Parathyroid adenoma (tissue), 2 donors: ENCODE data around the gene DCXR.

Experiments used
- H2AFZ ChIP-seq: fragments of 300-600 bp; sonication (generic); one replicate; pipeline ENCODE4 v1.7.0; 2017; ENCODE audit warnings: antibody characterized with exemption, mild to moderate bottlenecking
- H3K27ac ChIP-seq: fragments of 300-600 bp; sonication (generic); one replicate; pipeline ENCODE4 v1.7.0; 2017
- H3K27me3 ChIP-seq: fragments of 300-600 bp; sonication (generic); one replicate; pipeline ENCODE4 v1.7.0; 2017; ENCODE audit warnings: low read length; ENCODE audit not compliant: control insufficient read depth, insufficient read depth
- H3K36me3 ChIP-seq: fragments of 300-600 bp; sonication (generic); one replicate; pipeline ENCODE4 v1.7.0; 2017; ENCODE audit warnings: low read length; ENCODE audit not compliant: control insufficient read depth, insufficient read depth
- H3K4me1 ChIP-seq: fragments of 300-600 bp; sonication (generic); one replicate; pipeline ENCODE4 v1.7.0; 2017; ENCODE audit warnings: control low read depth
- H3K4me2 ChIP-seq: fragments of 300-600 bp; sonication (generic); one replicate; pipeline ENCODE4 v1.7.0; 2017; ENCODE audit warnings: low read length
- H3K4me3 ChIP-seq: fragments of 300-600 bp; sonication (generic); one replicate; pipeline ENCODE4 v1.7.0; 2017; ENCODE audit warnings: low read depth, low read length
- H3K79me2 ChIP-seq: fragments of 300-600 bp; sonication (generic); one replicate; pipeline ENCODE4 v1.7.0; 2017; ENCODE audit warnings: control low read depth
- H3K9ac ChIP-seq: fragments of 300-600 bp; sonication (generic); one replicate; pipeline ENCODE4 v1.7.0; 2017; ENCODE audit warnings: mild to moderate bottlenecking
- H3K9me3 ChIP-seq: fragments of 300-600 bp; sonication (generic); one replicate; pipeline ENCODE4 v1.7.0; 2017; ENCODE audit warnings: low read length; ENCODE audit not compliant: control insufficient read depth
- CTCF ChIP-seq: fragments of 300-600 bp; sonication (generic); IDR thresholded peaks from one replicate; pipeline ENCODE4 v1.7.0; 2017; ENCODE audit warnings: antibody characterized with exemption, mild to moderate bottlenecking
- donor health status: primary hyperparathyroidism.

DCXR gene

GRCh38 chr17:82078433-82078832 lies 40.9 kb upstream of the DCXR start:
- Histone ChIP-seq H2AFZ (no peak overlapping the region), H3K9ac (no peak overlapping the region), H3K36me3 (no peaks in the 10 kb centered on the region), H3K27me3 (no peaks in the 10 kb centered on the region), H3K27ac (no peak overlapping the region), H3K4me3 (no peak overlapping the region), H3K79me2 (no peaks in the 10 kb centered on the region), H3K9me3 (no peaks in the 10 kb centered on the region), H3K4me1 (no peaks in the 10 kb centered on the region), H3K4me2 (no peak overlapping the region)
- TF ChIP-seq CTCF = no peak

DNA sequence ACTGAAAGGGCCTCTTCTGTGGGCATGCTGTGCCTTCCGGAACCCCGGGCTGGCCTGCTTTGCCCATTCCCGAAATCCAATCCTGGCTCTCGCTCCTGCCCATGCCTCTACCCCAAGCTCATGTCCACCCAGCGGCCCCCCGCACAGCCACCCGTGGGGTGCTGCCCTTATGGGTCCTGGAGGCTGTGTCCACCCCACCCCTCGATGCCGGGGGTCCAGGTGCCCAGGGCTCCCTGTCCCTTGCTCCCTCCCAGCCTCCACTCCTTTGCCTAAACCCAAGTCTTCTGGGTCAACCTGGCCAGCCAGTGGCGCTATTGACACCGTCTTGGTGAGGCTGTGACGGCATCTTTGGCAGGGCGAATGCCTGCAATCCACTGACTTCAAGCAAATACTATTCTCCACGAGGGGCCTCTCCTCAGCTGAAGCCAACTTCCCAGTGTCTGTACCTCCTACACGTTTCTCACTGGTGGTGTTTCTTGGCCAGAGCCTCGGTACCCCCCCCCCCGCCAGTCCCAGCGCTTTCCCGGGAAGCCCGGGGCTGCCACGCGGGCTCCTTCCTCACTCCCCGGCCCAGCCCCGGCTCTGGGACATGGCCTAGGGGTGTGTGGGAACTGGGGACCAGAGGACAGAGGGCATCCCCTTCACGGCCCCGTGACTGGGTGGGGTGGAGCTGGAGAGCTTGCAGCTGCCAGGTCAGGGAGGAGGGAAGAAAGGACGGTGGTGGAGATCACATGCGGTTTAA lies 40.3 kb upstream of the DCXR start:
- Histone ChIP-seq H3K79me2 (no peaks in the 10 kb centered on the region), H3K9me3 (no peaks in the 10 kb centered on the region), H3K36me3 (no peaks in the 10 kb centered on the region), H2AFZ (no peak overlapping the region), H3K27ac (no peak overlapping the region), H3K4me3 (no peak overlapping the region), H3K9ac (no peak overlapping the region), H3K4me2 (no peak overlapping the region), H3K4me1 (no peaks in the 10 kb centered on the region), H3K27me3 (no peaks in the 10 kb centered on the region)
- TF ChIP-seq CTCF = no peak

GRCh38 chr17:82076785-82077591 lies 39.5 kb upstream of the DCXR start:
- H3K36me3 ChIP-seq = no peaks in the 10 kb centered on the region
- H3K9ac ChIP-seq = no peak overlapping the region
- H3K79me2 ChIP-seq = no peaks in the 10 kb centered on the region
- no peaks in the 10 kb centered on the region for H3K9me3 ChIP-seq
- no peaks in the 10 kb centered on the region for H3K27me3 ChIP-seq
- H3K27ac ChIP-seq = no peak overlapping the region
- H3K4me2 ChIP-seq = no peak overlapping the region
- no peak for TF ChIP-seq CTCF
- H3K4me1 ChIP-seq = no peaks in the 10 kb centered on the region
- no peak overlapping the region for H2AFZ ChIP-seq
- no peak overlapping the region for H3K4me3 ChIP-seq

GRCh38 chr17:82076018-82076784 lies 38.7 kb upstream of the DCXR start:
- H3K9me3 ChIP-seq = no peaks in the 10 kb centered on the region

More at GRCh38 chr17:82076018-82076784, 38.7 kb upstream of the DCXR start:
- no peak overlapping the region for H3K4me3 ChIP-seq
- no peaks in the 10 kb centered on the region for H3K4me1 ChIP-seq
- H3K36me3 ChIP-seq = no peaks in the 10 kb centered on the region
- H3K79me2 ChIP-seq = no peaks in the 10 kb centered on the region
- H3K27ac ChIP-seq = no peak overlapping the region
- no peak overlapping the region for H2AFZ ChIP-seq
- no peak overlapping the region for H3K4me2 ChIP-seq
- no peaks in the 10 kb centered on the region for H3K27me3 ChIP-seq
- H3K9ac ChIP-seq = no peak overlapping the region
- TF ChIP-seq CTCF = no peak
